T-helper 2 cell treated with Interferon-gamma antibody and Interleukin-4, amounts not matched to agents 5 μg/mL and 100 μg/mL, for 36 hours (primary cell): Measurements from ENCODE around the gene PPP1CA.

ENCODE experiments used
- DNase-seq: peaks from one replicate; pipeline ENCODE4 v3.0.0; 2021; ENCODE audit warnings: low spot score
- H3K27ac Mint-ChIP-seq: one replicate; pipeline ENCODE4 v1.8.0; 2021; ENCODE audit warnings: mild to moderate bottlenecking, mixed read lengths
- H3K27me3 Mint-ChIP-seq: one replicate; pipeline ENCODE4 v1.8.0; 2021; ENCODE audit warnings: low read depth, mixed read lengths
- H3K36me3 Mint-ChIP-seq: one replicate; pipeline ENCODE4 v1.8.0; 2021; ENCODE audit warnings: low read depth, mixed read lengths
- H3K4me1 Mint-ChIP-seq: one replicate; pipeline ENCODE4 v1.8.0; 2021; ENCODE audit warnings: low read depth, mixed read lengths
- H3K4me3 Mint-ChIP-seq: one replicate; pipeline ENCODE4 v1.8.0; 2022; ENCODE audit warnings: mild to moderate bottlenecking, moderate library complexity, mixed read lengths
- H3K9me3 Mint-ChIP-seq: one replicate; pipeline ENCODE4 v1.8.0; 2021; ENCODE audit warnings: mixed read lengths

The PPP1CA gene

DNA sequence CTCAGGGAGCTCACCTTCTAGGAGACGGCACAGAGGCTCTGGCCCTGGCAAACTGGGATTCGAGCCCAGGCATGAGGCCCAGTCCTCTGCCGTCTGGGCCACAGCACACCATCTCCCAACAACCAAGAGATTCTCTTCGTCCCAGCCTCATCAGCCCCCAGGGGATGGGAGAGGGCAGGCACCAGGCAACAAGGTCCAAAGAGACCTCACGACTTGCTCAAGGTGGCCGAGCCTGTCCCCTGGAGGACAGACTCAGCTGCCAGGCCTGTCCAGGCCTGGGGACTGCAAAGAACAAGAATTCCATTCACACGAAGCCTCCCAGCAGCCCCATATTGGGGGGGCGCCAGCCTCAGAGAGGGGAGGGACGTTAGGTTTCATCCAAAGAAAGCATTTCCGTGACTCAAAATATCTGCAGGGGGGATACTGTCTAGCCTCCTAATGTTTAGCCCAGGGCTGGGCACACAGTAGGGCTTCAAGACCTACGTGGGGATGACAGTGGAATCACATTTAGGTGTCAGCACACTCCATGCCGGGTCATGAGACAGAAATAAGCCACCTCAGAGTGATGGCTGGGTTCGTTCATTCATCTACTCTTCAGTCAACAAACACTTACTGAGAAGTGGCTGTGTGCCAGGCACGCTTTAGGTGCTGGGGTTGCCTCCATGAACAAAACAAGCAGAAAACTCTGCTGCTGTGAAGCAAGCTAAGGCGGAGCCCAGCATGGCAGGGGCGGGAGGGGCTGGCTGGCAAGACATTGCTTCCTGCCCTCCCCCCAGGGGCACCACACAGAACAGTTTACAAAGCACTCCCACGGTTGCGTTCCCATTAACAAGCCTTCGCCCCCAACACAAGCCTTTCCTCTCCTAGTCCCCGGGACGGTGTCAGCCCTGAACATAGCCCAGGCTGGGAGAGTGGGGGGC, 15.0 kb upstream of the PPP1CA start:
- peak overlapping the region; percentile 64 for H3K27ac Mint-ChIP-seq
- no peak for DNase-seq
- no peaks in the 10 kb centered on the region for H3K9me3 Mint-ChIP-seq
- H3K36me3 Mint-ChIP-seq, result peaks cover 5% of the 10 kb centered on the region
- H3K4me1 Mint-ChIP-seq, result peaks cover 40% of the 10 kb centered on the region
- peaks cover 13% of the 10 kb centered on the region for H3K27me3 Mint-ChIP-seq
- H3K4me3 Mint-ChIP-seq, result peak overlapping the region; percentile 58

DNA sequence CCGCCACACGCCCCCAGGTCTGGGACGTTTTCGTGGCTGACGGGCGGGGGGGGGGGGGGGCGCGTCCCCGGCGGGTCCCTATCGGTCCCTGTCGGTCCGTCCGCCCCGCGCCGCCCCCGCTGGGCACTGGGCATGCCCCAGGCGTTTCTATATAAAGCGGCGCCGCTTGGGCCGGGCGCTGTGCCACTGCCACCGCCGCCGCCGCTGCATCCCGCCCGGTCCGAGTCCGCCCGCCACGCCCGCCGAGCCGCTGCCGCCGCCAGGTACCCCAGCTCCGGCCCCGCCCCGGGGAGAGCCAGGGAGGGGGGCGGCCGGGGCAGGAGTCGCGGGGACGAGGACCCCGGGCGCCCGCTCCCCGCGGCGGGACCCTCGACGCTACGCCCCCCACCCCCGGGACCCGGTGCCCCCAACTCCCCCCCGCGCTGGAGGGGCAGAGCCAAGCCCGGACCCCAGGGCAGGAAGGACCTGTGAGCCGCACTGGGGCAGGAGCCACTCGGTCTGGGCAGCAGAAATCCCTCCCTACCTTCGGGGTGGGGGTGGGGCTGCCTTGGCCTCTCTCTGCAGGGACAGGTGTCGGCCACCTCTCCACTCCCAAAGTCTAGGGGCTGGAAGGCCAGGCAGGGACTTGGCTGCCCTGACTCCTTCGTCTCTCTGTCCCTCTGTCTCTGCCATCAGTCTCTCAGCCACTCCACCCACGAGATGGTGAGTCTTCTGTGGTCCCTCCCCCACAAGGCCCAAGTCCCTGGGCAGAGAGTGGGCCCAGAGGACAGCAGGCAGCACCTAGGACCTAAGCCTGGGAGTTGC, 14.0 kb upstream of the PPP1CA start, which contains the start of gene CARNS1:
Gene CARNS1 (plus strand): TSS at position 178 of the 804 bp plus-strand sequence. CDS start 522 bp downstream, at position 700.
- Mint-ChIP-seq H3K36me3 (peaks cover 8% of the 10 kb centered on the region), H3K9me3 (no peaks in the 10 kb centered on the region), H3K27me3 (peaks cover 13% of the 10 kb centered on the region), H3K4me1 (peaks cover 41% of the 10 kb centered on the region), H3K27ac (no peak within 1 kb of the TSS), H3K4me3 (peak within 1 kb of the TSS; percentile 40)
- DNase-seq, result no peak

DNA sequence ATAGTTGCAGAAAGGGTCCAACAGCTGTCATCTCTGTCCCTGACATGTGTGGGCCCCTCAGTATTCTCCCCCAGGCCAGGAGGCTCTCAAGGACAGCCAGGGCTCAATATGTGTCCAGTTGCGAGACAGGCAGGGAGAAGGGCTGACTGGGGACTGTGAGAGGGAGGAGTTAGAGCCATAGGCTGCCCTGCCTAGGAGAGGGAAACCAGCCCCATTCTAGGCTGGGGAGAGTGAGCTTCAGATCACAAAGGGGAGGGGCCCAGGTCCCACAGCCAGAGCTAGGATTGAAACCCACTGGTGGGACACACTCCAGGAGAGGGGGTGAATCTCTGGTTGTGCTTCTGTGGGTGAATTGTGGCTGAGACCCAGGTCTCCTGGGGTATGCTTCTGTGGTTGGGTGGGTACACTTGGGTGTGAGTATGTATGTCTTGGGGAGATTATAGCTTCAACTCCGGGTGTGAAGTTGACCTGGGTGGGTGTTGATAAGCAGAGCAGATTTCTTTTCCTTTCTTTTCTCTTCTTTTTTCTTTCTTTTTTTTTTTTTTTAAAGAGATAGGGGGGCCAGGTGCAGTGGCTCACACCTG, 11.7 kb upstream of the PPP1CA start:
- Mint-ChIP-seq H3K27me3 (peaks cover 13% of the 10 kb centered on the region), H3K36me3 (peaks cover 22% of the 10 kb centered on the region), H3K9me3 (no peaks in the 10 kb centered on the region), H3K4me3 (peak overlapping the region; percentile 10), H3K27ac (peak overlapping the region; percentile 17), H3K4me1 (peaks cover 49% of the 10 kb centered on the region)
- no peak for DNase-seq

- Mint-ChIP-seq H3K9me3 (no peaks in the 10 kb centered on the region), H3K27me3 (peaks cover 13% of the 10 kb centered on the region), H3K36me3 (peaks cover 29% of the 10 kb centered on the region), H3K4me1 (peaks cover 52% of the 10 kb centered on the region), H3K27ac (no peak overlapping the region), H3K4me3 (no peak overlapping the region)
- DNase-seq, result no peak
These were observed 11.0 kb upstream of the PPP1CA start for GRCh38 chr11:67412495-67413179.

DNA sequence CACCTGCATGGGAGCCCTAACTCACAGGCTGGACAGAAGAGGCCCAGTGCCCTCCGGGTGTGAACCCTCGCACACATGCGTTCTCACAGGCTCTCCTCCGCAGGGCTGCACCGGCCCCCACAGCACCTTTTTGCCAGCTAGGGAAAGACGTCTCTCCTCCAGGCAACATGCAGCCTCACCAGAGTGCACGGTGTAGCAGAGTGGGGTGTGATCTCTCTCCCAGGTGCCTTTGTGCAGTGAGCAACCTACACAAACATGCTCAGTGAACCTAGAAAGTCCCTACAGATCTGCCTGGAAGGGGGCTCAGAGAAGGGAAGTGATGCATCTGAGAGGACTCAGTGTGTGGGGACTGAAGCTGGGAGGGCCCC, 10.1 kb upstream of the PPP1CA start:
- Mint-ChIP-seq H3K36me3 (peaks cover 37% of the 10 kb centered on the region), H3K27me3 (peaks cover 13% of the 10 kb centered on the region), H3K27ac (peak overlapping the region; percentile 26), H3K4me1 (peaks cover 53% of the 10 kb centered on the region), H3K4me3 (no peak overlapping the region), H3K9me3 (no peaks in the 10 kb centered on the region)
- DNase-seq, result no peak

GRCh38 chr11:67410984-67411784, 9.5 kb upstream of the PPP1CA start:
- no peak for DNase-seq
- Mint-ChIP-seq H3K9me3 (no peaks in the 10 kb centered on the region), H3K4me1 (peaks cover 50% of the 10 kb centered on the region), H3K27ac (peak overlapping the region; percentile 60), H3K4me3 (peak overlapping the region; percentile 46), H3K36me3 (peaks cover 41% of the 10 kb centered on the region), H3K27me3 (peaks cover 7% of the 10 kb centered on the region)

- peaks cover 48% of the 10 kb centered on the region for H3K36me3 Mint-ChIP-seq
- H3K27me3 Mint-ChIP-seq, result peaks cover 4% of the 10 kb centered on the region
- no peak for DNase-seq
- peaks cover 53% of the 10 kb centered on the region for H3K4me1 Mint-ChIP-seq
- peak overlapping the region; percentile 82 for H3K27ac Mint-ChIP-seq
- H3K9me3 Mint-ChIP-seq, result no peaks in the 10 kb centered on the region
- peak overlapping the region; percentile 94 for H3K4me3 Mint-ChIP-seq
These were observed 8.7 kb upstream of the PPP1CA start for GRCh38 chr11:67410369-67410831.

GRCh38 chr11:67409781-67410368, 8.2 kb upstream of the PPP1CA start:
- H3K4me3 Mint-ChIP-seq, result peak overlapping the region; percentile 94
- DNase-seq, result no peak
- H3K27ac Mint-ChIP-seq, result peak overlapping the region; percentile 82
- H3K27me3 Mint-ChIP-seq, result peaks cover 4% of the 10 kb centered on the region
- H3K9me3 Mint-ChIP-seq, result no peaks in the 10 kb centered on the region
- peaks cover 53% of the 10 kb centered on the region for H3K36me3 Mint-ChIP-seq
- H3K4me1 Mint-ChIP-seq, result peaks cover 56% of the 10 kb centered on the region

GRCh38 chr11:67409261-67409666, 7.6 kb upstream of the PPP1CA start:
- H3K27me3 Mint-ChIP-seq, result peaks cover 4% of the 10 kb centered on the region
- H3K9me3 Mint-ChIP-seq, result no peaks in the 10 kb centered on the region
- DNase-seq, result peak; percentile 67
- peaks cover 59% of the 10 kb centered on the region for H3K36me3 Mint-ChIP-seq
- peaks cover 56% of the 10 kb centered on the region for H3K4me1 Mint-ChIP-seq
- H3K27ac Mint-ChIP-seq, result peak overlapping the region; percentile 82
- H3K4me3 Mint-ChIP-seq, result peak overlapping the region; percentile 94

- H3K27ac Mint-ChIP-seq, result peak overlapping the region; percentile 82
- no peaks in the 10 kb centered on the region for H3K9me3 Mint-ChIP-seq
- peaks cover 4% of the 10 kb centered on the region for H3K27me3 Mint-ChIP-seq
- H3K4me1 Mint-ChIP-seq, result peaks cover 56% of the 10 kb centered on the region
- peak; percentile 25 for DNase-seq
- peaks cover 61% of the 10 kb centered on the region for H3K36me3 Mint-ChIP-seq
- peak overlapping the region; percentile 94 for H3K4me3 Mint-ChIP-seq
These were observed 7.0 kb upstream of the PPP1CA start for GRCh38 chr11:67408437-67409200.

DNA sequence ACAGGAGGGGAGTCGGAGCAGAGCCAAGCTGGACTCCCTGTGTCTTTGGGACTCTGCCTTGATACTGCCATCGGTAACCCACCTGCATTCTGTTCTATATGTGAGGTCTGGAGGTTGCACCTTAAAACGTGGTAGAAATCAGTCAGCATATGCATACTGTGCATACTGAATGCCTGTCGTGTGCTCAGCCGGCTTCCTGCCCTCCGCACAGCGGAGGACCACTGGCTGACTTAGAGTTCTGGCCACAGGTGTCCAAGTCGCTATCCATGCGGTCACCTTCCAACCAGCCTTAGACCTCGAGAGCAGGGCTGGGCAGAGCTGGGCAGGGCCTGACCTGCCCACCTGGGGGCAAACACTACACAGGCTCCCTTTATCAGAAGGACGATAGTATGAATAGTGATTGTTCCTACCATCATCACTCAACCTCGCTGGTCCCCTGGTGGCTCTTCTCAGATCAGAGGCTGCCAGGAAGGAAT, 6.1 kb upstream of the PPP1CA start:
- Mint-ChIP-seq H3K4me1 (peaks cover 50% of the 10 kb centered on the region), H3K27ac (peak overlapping the region; percentile 82), H3K9me3 (no peaks in the 10 kb centered on the region), H3K36me3 (peaks cover 64% of the 10 kb centered on the region), H3K27me3 (no peaks in the 10 kb centered on the region), H3K4me3 (peak overlapping the region; percentile 94)
- DNase-seq, result no peak
